Measurements from ENCODE around the gene METTL17.

Gene METTL17

GRCh38 chr14:20986811-20987210 is 3.0 kb upstream of the METTL17 start:
- H3K27me3 ChIP-seq, result no peaks in the 10 kb centered on the region
- H3K9me3 ChIP-seq (replicated peaks in 1 of 11), result no peaks in the 10 kb centered on the region
- H3K27ac ChIP-seq, result peak overlapping the region in 4 of 11 experiments; percentile 26 to 71 (median 47); a peak in 7 of 22 replicates
- H3K4me1 ChIP-seq, result peaks cover 21 to 63% (median 34%) of the 10 kb centered on the region in 10 experiments
- H3K36me3 ChIP-seq, result peaks cover under 1 to 8% (median 4%) of the 10 kb centered on the region in 11 experiments; a peak in 20 of 22 replicates
- no peak overlapping the region for H3K4me3 ChIP-seq
- peak overlapping the region in 5 of 11 experiments; percentile 42 to 94 (median 60); a peak in 10 of 22 replicates for H3K4me2 ChIP-seq
- TF ChIP-seq Cebpa-rat (IDR thresholded peaks at IDR 0.05), result no peak
- peak overlapping the region in 1 of 11 experiments; percentile 31; a peak in 1 of 22 replicates for H3K9ac ChIP-seq
- peaks cover 0 to 14% (median 3%) of the 10 kb centered on the region in 11 experiments; a peak in 4 of 22 replicates for H4K20me1 ChIP-seq

GRCh38 chr14:20988717-20989470 is 886 bp upstream of the METTL17 start:
- Histone ChIP-seq H4K20me1 (peaks cover 0 to 22% (median 3%) of the 10 kb centered on the region in 11 experiments; a peak in 4 of 22 replicates), H3K36me3 (peaks cover 21 to 29% (median 25%) of the 10 kb centered on the region in 11 experiments), H3K4me3 (peak overlapping the region; percentile 35 to 94 (median 61); a peak in 19 of 20 replicates), H3K4me1 (peaks cover 23 to 74% (median 39%) of the 10 kb centered on the region in 10 experiments), H3K4me2 (peak overlapping the region; percentile 72 to 97 (median 82)), H3K27ac (peak overlapping the region; percentile 39 to 72 (median 67); a peak in 19 of 22 replicates), H3K9me3 (replicated peaks in 1 of 11) (no peaks in the 10 kb centered on the region), H3K9ac (peak overlapping the region; percentile 46 to 85 (median 61); a peak in 20 of 22 replicates), H3K27me3 (no peaks in the 10 kb centered on the region)
- TF ChIP-seq Cebpa-rat (IDR thresholded peaks at IDR 0.05), result no peak

DNA sequence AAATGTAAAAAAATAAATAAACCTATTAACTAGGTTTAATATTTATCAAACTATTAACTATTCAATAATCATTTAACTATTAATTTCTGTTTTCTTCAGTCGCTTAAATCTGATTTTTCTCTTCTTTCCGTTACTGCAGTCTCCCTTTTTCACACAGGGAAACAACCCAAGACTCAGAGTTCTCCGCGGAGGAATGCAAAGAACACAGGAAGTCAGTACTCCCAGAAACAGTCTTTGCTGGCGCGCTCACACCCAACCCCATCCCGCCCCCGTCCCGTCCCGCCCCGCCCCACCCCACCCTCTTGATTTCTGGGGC is 351 bp upstream of the METTL17 start:
- Histone ChIP-seq H3K4me2 (peak overlapping the region; percentile 72 to 97 (median 82)), H3K27ac (peak overlapping the region; percentile 39 to 79 (median 67); a peak in 19 of 22 replicates), H3K9me3 (replicated peaks in 1 of 11) (no peaks in the 10 kb centered on the region), H3K36me3 (peaks cover 27 to 34% (median 31%) of the 10 kb centered on the region in 11 experiments), H3K27me3 (no peaks in the 10 kb centered on the region), H4K20me1 (peaks cover 0 to 22% (median 3%) of the 10 kb centered on the region in 11 experiments; a peak in 4 of 22 replicates), H3K4me3 (peak overlapping the region; percentile 40 to 94 (median 72)), H3K4me1 (peaks cover 23 to 74% (median 39%) of the 10 kb centered on the region in 10 experiments), H3K9ac (peak overlapping the region; percentile 46 to 85 (median 61); a peak in 20 of 22 replicates)
- TF ChIP-seq Cebpa-rat (IDR thresholded peaks at IDR 0.05), result no peak

DNA sequence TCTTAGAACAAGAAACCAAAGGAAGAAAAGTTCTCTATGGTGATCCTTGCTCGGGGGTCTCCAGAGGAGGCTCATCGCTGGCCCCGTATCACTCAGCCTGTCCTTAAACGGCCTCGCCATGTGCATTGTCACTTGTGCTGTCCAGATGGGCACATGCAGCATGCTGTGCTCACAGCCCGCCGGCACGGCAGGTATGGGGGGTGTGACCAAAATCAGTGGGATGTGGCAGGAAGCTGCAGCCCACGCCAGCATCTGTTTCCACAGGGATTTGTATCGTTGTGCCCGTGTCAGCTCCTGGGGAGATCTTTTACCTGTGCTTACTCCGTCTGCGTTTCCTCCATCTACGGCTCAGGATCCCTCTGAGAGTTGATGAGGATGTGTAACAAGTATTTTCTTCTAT is 6.7 kb downstream of the METTL17 start:
- Histone ChIP-seq H3K4me2 (no peak overlapping the region), H3K9ac (no peak overlapping the region), H3K36me3 (peaks cover 58 to 69% (median 63%) of the 10 kb centered on the region in 11 experiments), H3K9me3 (replicated peaks in 1 of 11) (no peaks in the 10 kb centered on the region), H3K4me3 (no peak overlapping the region), H3K27ac (no peak overlapping the region), H3K4me1 (peaks cover 5 to 15% (median 6%) of the 10 kb centered on the region in 10 experiments), H3K27me3 (no peaks in the 10 kb centered on the region), H4K20me1 (peaks cover 0 to 14% (median 5%) of the 10 kb centered on the region in 11 experiments; a peak in 4 of 22 replicates)
- TF ChIP-seq Cebpa-rat (IDR thresholded peaks at IDR 0.05), result no peak

GRCh38 chr14:20997115-20997514 is 7.3 kb downstream of the METTL17 start:
- Histone ChIP-seq H3K36me3 (peaks cover 54 to 63% (median 57%) of the 10 kb centered on the region in 11 experiments), H3K27ac (no peak overlapping the region), H3K9me3 (replicated peaks in 1 of 11) (no peaks in the 10 kb centered on the region), H4K20me1 (peaks cover 0 to 8% (median 0%) of the 10 kb centered on the region in 11 experiments; a peak in 3 of 22 replicates), H3K4me2 (no peak overlapping the region), H3K4me1 (peaks cover 0 to 9% (median under 1%) of the 10 kb centered on the region in 10 experiments; a peak in 6 of 20 replicates), H3K27me3 (no peaks in the 10 kb centered on the region), H3K9ac (no peak overlapping the region), H3K4me3 (no peak overlapping the region)
- no peak for TF ChIP-seq Cebpa-rat (IDR thresholded peaks at IDR 0.05)

DNA sequence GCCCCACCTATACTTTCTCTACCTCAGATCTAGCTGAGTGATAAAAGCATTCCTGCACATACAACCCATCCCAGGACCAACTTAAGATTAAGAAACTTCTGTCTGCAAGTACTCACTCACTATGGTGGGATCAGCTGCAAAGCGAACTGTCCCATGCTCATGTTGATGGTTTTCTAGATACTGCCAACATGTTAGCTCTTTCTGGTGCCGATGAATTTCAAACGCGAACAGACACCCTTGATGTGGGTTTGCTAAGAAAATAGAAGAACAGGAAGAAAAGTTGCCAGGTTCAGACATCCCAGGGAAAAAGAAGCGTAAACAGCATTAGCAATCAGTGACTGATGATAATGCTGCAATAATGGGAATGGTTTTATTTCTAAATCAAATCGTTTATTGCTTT is 7.8 kb downstream of the METTL17 start:
- no peak overlapping the region for H3K4me2 ChIP-seq

GRCh38 chr14:20998139-20998538 is 8.4 kb downstream of the METTL17 start:
- Histone ChIP-seq H3K27ac (no peak overlapping the region), H3K4me3 (no peak overlapping the region), H3K4me2 (no peak overlapping the region), H4K20me1 (peaks cover 0 to 7% (median 0%) of the 10 kb centered on the region in 11 experiments; a peak in 1 of 22 replicates), H3K27me3 (no peaks in the 10 kb centered on the region), H3K9me3 (replicated peaks in 1 of 11) (no peaks in the 10 kb centered on the region), H3K9ac (no peak overlapping the region; a peak in 1 of 22 replicates), H3K36me3 (peaks cover 44 to 53% (median 46%) of the 10 kb centered on the region in 11 experiments), H3K4me1 (no peaks in the 10 kb centered on the region)
- TF ChIP-seq Cebpa-rat (IDR thresholded peaks at IDR 0.05), result no peak

More for the DNA sequence above, 7.8 kb downstream of the METTL17 start:
- peaks cover 49 to 59% (median 52%) of the 10 kb centered on the region in 11 experiments for H3K36me3 ChIP-seq
- H3K4me3 ChIP-seq, result no peak overlapping the region
- no peak overlapping the region for H3K9ac ChIP-seq
- no peak overlapping the region for H3K27ac ChIP-seq
- no peaks in the 10 kb centered on the region for H3K27me3 ChIP-seq
- peaks cover 0 to 7% (median 0%) of the 10 kb centered on the region in 11 experiments; a peak in 3 of 22 replicates for H4K20me1 ChIP-seq
- H3K4me1 ChIP-seq, result peaks cover 0 to 4% (median 0%) of the 10 kb centered on the region in 10 experiments; a peak in 2 of 20 replicates
- no peaks in the 10 kb centered on the region for H3K9me3 ChIP-seq (replicated peaks in 1 of 11)
- no peak for TF ChIP-seq Cebpa-rat (IDR thresholded peaks at IDR 0.05)

- Histone ChIP-seq H3K36me3 (peaks cover 37 to 46% (median 40%) of the 10 kb centered on the region in 11 experiments), H3K4me3 (no peak within 1 kb of the TSS), H4K20me1 (peaks cover 0 to 7% (median 0%) of the 10 kb centered on the region in 11 experiments; a peak in 1 of 22 replicates), H3K9me3 (replicated peaks in 1 of 11) (no peaks in the 10 kb centered on the region), H3K4me2 (no peak within 1 kb of the TSS), H3K9ac (no peak within 1 kb of the TSS; a peak in 1 of 22 replicates), H3K27me3 (no peaks in the 10 kb centered on the region), H3K27ac (no peak within 1 kb of the TSS), H3K4me1 (peaks cover 0 to 3% (median under 1%) of the 10 kb centered on the region in 10 experiments; a peak in 11 of 20 replicates)
- TF ChIP-seq Cebpa-rat (IDR thresholded peaks at IDR 0.05), result no peak
Measured at GRCh38 chr14:20998674-20999366, 9.0 kb downstream of the METTL17 start, which contains the start of gene SLC39A2. TSS of gene SLC39A2 (plus strand) at chr14:20999293. CDS start at chr14:20999447, 154 bp downstream.
